Activated CD8-positive, alpha-beta T cell treated with anti-CD3 and anti-CD28 coated beads for 36 hours (primary cell): ENCODE measurements around the gene PRKAG2. TPM values are rescaled to one million over a fixed set of nuclear protein-coding genes. Genes with fewer than 3 reads are reported as not detected.

Source experiments
- ATAC-seq: fragments of 200-7000 bp; cut with Tn5 transposase; one replicate; pipeline ENCODE4 v1.10.0; 2021; ENCODE audit warnings: mild to moderate bottlenecking, moderate library complexity
- CTCF ChIA-PET: fragments of 350-600 bp; sonication (Branson Sonifier 250); formaldehyde crosslinking; loops from one replicate; lab custom pipeline; 2021; ENCODE audit warnings: antibody characterized with exemption; lab: Charles Lee
- POLR2A ChIA-PET: fragments of 350-600 bp; sonication (Branson Sonifier 250); formaldehyde crosslinking; loops from one replicate; lab custom pipeline; 2021; ENCODE audit warnings: antibody characterized with exemption; lab: Charles Lee
- DNase-seq: peaks from one replicate; pipeline ENCODE4 v3.0.0-alpha.2; 2020
- H3K27ac Mint-ChIP-seq: one replicate; pipeline ENCODE4 v1.8.0; 2021; ENCODE audit warnings: mild to moderate bottlenecking, mixed read lengths
- H3K27me3 Mint-ChIP-seq: one replicate; pipeline ENCODE4 v1.8.0; 2021; ENCODE audit warnings: mixed read lengths
- H3K36me3 Mint-ChIP-seq: one replicate; pipeline ENCODE4 v1.8.0; 2021; ENCODE audit warnings: low read depth, mixed read lengths
- H3K4me1 Mint-ChIP-seq: one replicate; pipeline ENCODE4 v1.8.0; 2021; ENCODE audit warnings: low read depth, mixed read lengths
- H3K4me3 Mint-ChIP-seq: one replicate; pipeline ENCODE4 v1.8.0; 2021; ENCODE audit warnings: mild to moderate bottlenecking, moderate library complexity, mixed read lengths
- H3K9me3 Mint-ChIP-seq: one replicate; pipeline ENCODE4 v1.8.0; 2021; ENCODE audit warnings: mixed read lengths
- CTCF ChIP-seq: fragments of 200-600 bp; IDR thresholded peaks from one replicate; pipeline ENCODE4 v1.8.0; 2022; ENCODE audit warnings: antibody characterized with exemption, mild to moderate bottlenecking
- intact Hi-C: fragments of 100-400 bp; cut with micrococcal nuclease; formaldehyde crosslinking; loops from one replicate; pipeline ENCODE4 v1.10.0; 2022
- total RNA-seq, 2 experiments: library from RNA; stranded (reverse); gene quantifications; one replicate each; pipeline ENCODE4 v1.2.3, GENCODE V29; 2021

PRKAG2 gene
- total RNA-seq, 2 experiments from 2014 or later: 17.0 to 19.2 TPM

- TF ChIP-seq CTCF: no peak
- no peak overlapping the region for H3K4me3 Mint-ChIP-seq
- ChIA-PET CTCF (no interaction called here), POLR2A (interaction anchor here (0.6 kb wide), 2 partner anchors 149 to 805 kb away, joined by 3 read pairs; no protein-coding TSS in a partner anchor)
- no peaks in the 10 kb centered on the region for H3K4me1 Mint-ChIP-seq
- intact Hi-C loops: no loop called here
- H3K27me3 Mint-ChIP-seq: no peaks in the 10 kb centered on the region
- no peaks in the 10 kb centered on the region for H3K36me3 Mint-ChIP-seq
- ATAC-seq (no peak), DNase-seq (no peak)
- H3K27ac Mint-ChIP-seq: no peak overlapping the region
- no peaks in the 10 kb centered on the region for H3K9me3 Mint-ChIP-seq
Observed at GRCh38 chr7:151591866-151592265, 285.0 kb downstream of the PRKAG2 start.

- Mint-ChIP-seq H3K4me1 (no peaks in the 10 kb centered on the region), H3K9me3 (no peaks in the 10 kb centered on the region), H3K27ac (no peak overlapping the region), H3K27me3 (no peaks in the 10 kb centered on the region), H3K36me3 (no peaks in the 10 kb centered on the region), H3K4me3 (no peak overlapping the region)
- ChIA-PET POLR2A (interaction anchor here (0.6 to 1.2 kb wide), 2 partner anchors 12 to 150 kb away, joined by 3 read pairs; no protein-coding TSS in a partner anchor), CTCF (no interaction called here)
- no peak for TF ChIP-seq CTCF
- intact Hi-C loops: no loop called here
- no peak for ATAC-seq
- no peak for DNase-seq
Observed at GRCh38 chr7:151590850-151591771, 285.8 kb downstream of the PRKAG2 start.

GRCh38 chr7:151590071-151590849 is 286.7 kb downstream of the PRKAG2 start:
- ATAC-seq: no peak
- DNase-seq: no peak
- H3K4me1 Mint-ChIP-seq: no peaks in the 10 kb centered on the region
- H3K27ac Mint-ChIP-seq: no peak overlapping the region
- CTCF ChIA-PET: no interaction called here
- no peaks in the 10 kb centered on the region for H3K9me3 Mint-ChIP-seq
- H3K27me3 Mint-ChIP-seq: no peaks in the 10 kb centered on the region
- H3K36me3 Mint-ChIP-seq: no peaks in the 10 kb centered on the region
- POLR2A ChIA-PET: interaction anchor here (1.2 kb wide), 1 partner anchor 11 kb away, joined by 3 read pairs; no protein-coding TSS in a partner anchor
- intact Hi-C loops: no loop called here
- no peak for TF ChIP-seq CTCF
- no peak overlapping the region for H3K4me3 Mint-ChIP-seq

- TF ChIP-seq CTCF: no peak
- CTCF ChIA-PET: no interaction called here
- H3K4me3 Mint-ChIP-seq: no peak overlapping the region
- H3K36me3 Mint-ChIP-seq: no peaks in the 10 kb centered on the region
- POLR2A ChIA-PET: interaction anchor here (1.2 kb wide), 1 partner anchor 68 kb away, joined by 3 read pairs; no protein-coding TSS in a partner anchor
- ATAC-seq (no peak), DNase-seq (no peak)
- H3K27ac Mint-ChIP-seq: no peak overlapping the region
- intact Hi-C loops: no loop called here
- H3K4me1 Mint-ChIP-seq: no peaks in the 10 kb centered on the region
- H3K9me3 Mint-ChIP-seq: no peaks in the 10 kb centered on the region
- no peaks in the 10 kb centered on the region for H3K27me3 Mint-ChIP-seq
Observed at GRCh38 chr7:151588982-151589381, 287.9 kb downstream of the PRKAG2 start.
